PC-9 (cell line): Measurements from ENCODE around the gene SHROOM4.

Source experiments
- EZH2 ChIP-seq: fragments of 200-600 bp; sonication (generic); IDR thresholded peaks from 2 replicates; pipeline ENCODE4 v1.8.0; 2017; ENCODE audit warnings: antibody characterized with exemption, low read depth
- TF ChIP-seq, protein P1 (sequence below): fragments of 200-600 bp; sonication (generic); conservative IDR thresholded peaks from 2 replicates; pipeline ENCODE4 v1.6.1; 2017; ENCODE audit warnings: mixed run types, antibody characterized with exemption, mild to moderate bottlenecking, moderate library complexity

DNA sequence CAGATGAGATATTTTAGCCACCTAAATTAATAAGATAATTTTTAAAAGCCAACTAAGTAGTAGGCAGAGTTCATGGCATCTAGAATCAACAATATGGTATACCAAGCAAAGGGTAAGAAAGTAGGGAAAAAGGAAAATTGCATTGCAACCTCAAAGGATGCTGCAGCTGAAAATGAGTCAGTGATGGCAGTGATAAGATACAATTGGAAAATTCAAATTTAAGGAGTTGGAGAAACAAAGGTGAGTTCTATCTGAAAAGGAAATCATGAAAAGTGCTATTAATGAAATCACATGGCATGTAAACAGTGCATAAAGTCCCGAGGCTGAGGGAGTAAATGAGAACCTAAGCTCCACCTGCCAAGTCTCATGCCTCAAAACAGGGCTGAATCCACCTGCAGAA, 33.9 kb downstream of the SHROOM4 start:
- TF ChIP-seq, protein P1, sequence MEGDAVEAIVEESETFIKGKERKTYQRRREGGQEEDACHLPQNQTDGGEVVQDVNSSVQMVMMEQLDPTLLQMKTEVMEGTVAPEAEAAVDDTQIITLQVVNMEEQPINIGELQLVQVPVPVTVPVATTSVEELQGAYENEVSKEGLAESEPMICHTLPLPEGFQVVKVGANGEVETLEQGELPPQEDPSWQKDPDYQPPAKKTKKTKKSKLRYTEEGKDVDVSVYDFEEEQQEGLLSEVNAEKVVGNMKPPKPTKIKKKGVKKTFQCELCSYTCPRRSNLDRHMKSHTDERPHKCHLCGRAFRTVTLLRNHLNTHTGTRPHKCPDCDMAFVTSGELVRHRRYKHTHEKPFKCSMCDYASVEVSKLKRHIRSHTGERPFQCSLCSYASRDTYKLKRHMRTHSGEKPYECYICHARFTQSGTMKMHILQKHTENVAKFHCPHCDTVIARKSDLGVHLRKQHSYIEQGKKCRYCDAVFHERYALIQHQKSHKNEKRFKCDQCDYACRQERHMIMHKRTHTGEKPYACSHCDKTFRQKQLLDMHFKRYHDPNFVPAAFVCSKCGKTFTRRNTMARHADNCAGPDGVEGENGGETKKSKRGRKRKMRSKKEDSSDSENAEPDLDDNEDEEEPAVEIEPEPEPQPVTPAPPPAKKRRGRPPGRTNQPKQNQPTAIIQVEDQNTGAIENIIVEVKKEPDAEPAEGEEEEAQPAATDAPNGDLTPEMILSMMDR, result no peak
- no peak for TF ChIP-seq EZH2
